Body of pancreas (tissue), 4 donors: Measurements from ENCODE around the gene NOSTRIN. TPM values are rescaled to one million over a fixed set of nuclear protein-coding genes. Genes with fewer than 3 reads are reported as not detected.

Source experiments
- ATAC-seq: fragments of 150-250 bp; one replicate; pipeline ENCODE4 v1.9.1; 2016
- DNase-seq, 4 donors: peaks; one replicate each; pipeline ENCODE4 v3.0.0-alpha.2; 2019
- H3K27ac ChIP-seq, 4 donors: fragments of 200-600 bp; sonication (generic); 1 replicate in 3 of 4; 2 replicates in 1 of 4; pipeline versions ENCODE4 v1.5.1 to v1.6.1; 2016 to 2019; ENCODE audit warnings: mild to moderate bottlenecking in 1 of 4, mixed read lengths in 1 of 4, moderate library complexity in 1 of 4
- H3K27me3 ChIP-seq, 2 donors: fragments of 200-600 bp; sonication (generic); one replicate each; pipeline ENCODE4 v1.6.0; 2016; ENCODE audit warnings: mild to moderate bottlenecking in 1 of 2
- H3K36me3 ChIP-seq, 2 donors: fragments of 200-600 bp; sonication (generic); replicated peaks in 1 of 2; 2 replicates each; pipeline ENCODE4 v1.5.1; 2016; ENCODE audit warnings: low read depth in 2 of 2; ENCODE audit not compliant: insufficient read depth in 1 of 2
- H3K4me1 ChIP-seq: fragments of 200-600 bp; sonication (generic); one replicate; pipeline ENCODE4 v1.6.0; 2016
- H3K4me3 ChIP-seq, 2 donors: fragments of 200-600 bp; sonication (generic); 1 replicate in 1 of 2; 2 replicates in 1 of 2; pipeline ENCODE4 v1.5.1; 2016 to 2019
- H3K9me3 ChIP-seq, 3 donors: fragments of 200-600 bp; sonication (generic); 1 replicate in 2 of 3; 2 replicates in 1 of 3; pipeline ENCODE4 v1.5.1; 2016
- CTCF ChIP-seq, 7 experiments: fragments of 450-650 bp in 4 of 7; fragments of 200-600 bp in 3 of 7; sonication (generic) in 3 of 7; IDR thresholded peaks; one replicate each; pipeline ENCODE4 v1.5.1; 2016 to 2019; ENCODE audit warnings: antibody characterized with exemption in 7 of 7
- POLR2A ChIP-seq, 3 donors: fragments of 450-650 bp; IDR thresholded peaks; one replicate each; pipeline ENCODE4 v1.6.1; 2016; ENCODE audit warnings: antibody characterized with exemption in 3 of 3, mild to moderate bottlenecking in 2 of 3
- WGBS, 2 donors: methylation state at CpG; one replicate each; pipeline ENCODE4 v1.1.5; 2017; 5-methylcytosine and 5-hydroxymethylcytosine counted together
- intact Hi-C: fragments of 100-400 bp; cut with DNase I; formaldehyde crosslinking; loops from one replicate; pipeline ENCODE4 v1.15.1; 2023
- total RNA-seq, 2 donors: library from RNA; depleted of rRNA; stranded (reverse); fragments of >200 nt; gene quantifications; one replicate each; pipeline ENCODE4 v1.1.0, GENCODE V29; 2016

NOSTRIN gene
- total RNA-seq, 2 donors from 2014 or later = 34.8 to 64.3 TPM

DNA sequence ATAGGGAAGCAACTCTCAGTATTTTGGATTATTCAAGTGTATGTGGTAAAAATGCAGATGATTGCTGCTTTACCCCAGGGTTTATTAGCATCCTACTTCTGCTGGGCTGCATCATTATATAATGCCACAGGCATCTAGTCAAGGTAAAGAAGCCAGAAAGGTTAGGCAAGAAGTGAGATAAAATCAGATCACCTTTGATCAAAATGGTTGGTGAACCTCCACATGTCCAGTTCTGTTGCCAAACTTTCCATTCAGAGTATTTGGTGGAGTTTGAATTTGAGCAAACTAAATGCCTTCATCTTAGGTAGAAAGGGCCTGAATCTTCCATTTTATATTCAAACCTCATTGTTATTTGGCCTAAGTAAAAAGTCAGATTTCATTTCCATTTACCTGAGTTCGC, 29.7 kb upstream of the NOSTRIN start:
- Histone ChIP-seq H3K4me3 (no peak overlapping the region), H3K9me3 (no peaks in the 10 kb centered on the region), H3K27me3 (no peaks in the 10 kb centered on the region), H3K4me1 (peaks cover 26% of the 10 kb centered on the region), H3K36me3 (no peaks in the 10 kb centered on the region), H3K27ac (peak overlapping the region in 2 of 4 donors; percentile 49 to 53)
- no peak for TF ChIP-seq POLR2A (IDR thresholded peaks at IDR 0.05)
- TF ChIP-seq CTCF (IDR thresholded peaks at IDR 0.05) = no peak
- DNase-seq (no peak), ATAC-seq (no peak)
- intact Hi-C loops = loop anchor here (10.0 kb wide), 1 partner anchor 142 kb away; no protein-coding TSS in a partner anchor
- 88 to 94% methylated on average over 1 of the region's 1 CpG for WGBS, 2 donors

DNA sequence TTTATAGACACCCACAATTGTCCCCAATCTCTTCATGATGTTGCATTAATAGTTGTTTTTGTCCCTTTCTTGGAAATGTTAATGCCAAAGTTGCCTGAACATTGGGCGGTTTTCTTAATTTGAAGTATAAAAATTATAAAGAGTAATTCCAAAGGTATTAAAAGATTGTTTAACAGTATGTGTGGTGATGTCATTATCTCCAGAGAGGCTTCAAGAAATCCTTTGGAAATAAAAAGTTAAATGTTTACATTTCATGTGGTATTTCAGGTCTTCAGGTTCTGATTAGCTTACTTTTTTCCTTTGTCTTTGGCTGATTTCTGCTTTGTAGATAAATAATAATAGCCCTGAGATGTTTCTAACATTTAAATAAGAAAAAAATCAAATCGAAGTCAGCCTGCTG, 29.3 kb upstream of the NOSTRIN start:
- Histone ChIP-seq H3K36me3 (no peaks in the 10 kb centered on the region), H3K9me3 (no peaks in the 10 kb centered on the region), H3K27ac (peak overlapping the region; percentile 0 to 53 (median 30)), H3K4me3 (no peak overlapping the region), H3K4me1 (peaks cover 26% of the 10 kb centered on the region), H3K27me3 (no peaks in the 10 kb centered on the region)
- WGBS, 2 donors = 64 to 70% methylated on average over 2 of the region's 2 CpGs
- ATAC-seq = no peak
- no peak for TF ChIP-seq POLR2A (IDR thresholded peaks at IDR 0.05)
- no peak for TF ChIP-seq CTCF (IDR thresholded peaks at IDR 0.05)
- DNase-seq = no peak
- intact Hi-C loops = loop anchor here (10.0 kb wide), 1 partner anchor 142 kb away; no protein-coding TSS in a partner anchor

DNA sequence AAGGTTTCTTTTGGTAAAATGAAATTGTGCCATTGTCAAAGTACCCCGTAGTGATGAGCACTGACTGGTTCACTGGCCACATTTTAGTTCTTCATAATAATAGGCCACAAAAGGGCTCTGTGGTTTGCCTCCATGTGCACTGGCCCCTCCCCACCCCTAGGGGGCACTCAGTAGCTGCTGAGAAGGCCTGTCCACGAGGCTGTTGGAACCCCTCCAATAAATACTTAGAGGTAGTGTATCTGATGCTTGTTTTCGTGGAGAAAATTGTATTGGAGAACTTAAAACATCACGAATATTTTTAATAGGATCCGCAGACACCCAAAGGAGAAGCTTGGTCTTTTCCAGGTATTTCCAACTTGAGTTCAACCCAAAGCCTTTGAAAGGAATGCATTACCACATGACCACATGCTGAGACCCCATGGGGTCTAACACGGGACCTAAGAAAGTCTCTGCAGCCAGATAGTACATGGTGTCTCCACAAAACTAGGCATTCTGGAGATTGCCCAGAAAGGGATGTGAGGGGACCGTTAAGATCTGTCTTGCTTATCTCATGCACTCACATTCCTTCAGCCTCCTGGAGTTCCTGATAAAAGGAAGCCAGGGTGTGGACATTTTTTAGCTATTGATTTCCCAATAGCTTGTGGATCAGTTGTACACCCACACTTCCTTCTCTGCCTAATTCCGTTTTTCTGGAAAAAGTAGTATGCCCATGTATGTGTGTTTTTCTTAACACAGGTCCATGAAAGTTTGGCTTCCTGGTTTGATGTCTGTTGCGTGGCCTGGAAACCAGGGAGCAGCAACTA, 28.5 kb upstream of the NOSTRIN start:
- ATAC-seq = peak; percentile 93
- intact Hi-C loops = loop anchor here (10.0 kb wide), 1 partner anchor 141 kb away; no protein-coding TSS in a partner anchor

DNA sequence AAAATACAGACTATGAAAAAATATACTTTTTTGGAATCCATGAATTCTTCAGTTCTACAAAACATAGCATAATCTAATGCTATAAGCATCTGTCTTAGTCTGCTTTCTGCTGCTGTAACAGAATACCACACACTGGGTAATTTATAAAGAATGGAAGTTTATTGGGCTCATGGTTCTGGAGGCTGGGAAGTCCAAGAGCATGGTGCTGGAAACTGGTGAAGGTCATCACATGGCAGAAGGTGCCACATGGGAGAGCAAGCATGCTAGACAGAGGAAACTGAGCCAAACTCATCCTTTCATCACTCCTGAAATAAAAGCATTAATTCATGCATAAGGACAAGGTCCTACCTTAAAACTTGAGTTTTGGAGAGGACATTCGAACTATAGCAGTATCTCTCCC, 26.6 kb upstream of the NOSTRIN start:
- no peaks in the 10 kb centered on the region for H3K27me3 ChIP-seq
- 0% methylated on average over 1 of the region's 1 CpG for WGBS, 2 donors
- H3K4me1 ChIP-seq = peaks cover 31% of the 10 kb centered on the region
- DNase-seq = no peak
- no peaks in the 10 kb centered on the region for H3K36me3 ChIP-seq
- no peak for ATAC-seq
- intact Hi-C loops = loop anchor here (10.0 kb wide), 1 partner anchor 139 kb away; no protein-coding TSS in a partner anchor
- H3K27ac ChIP-seq = no peak overlapping the region
- no peaks in the 10 kb centered on the region for H3K9me3 ChIP-seq
- no peak overlapping the region for H3K4me3 ChIP-seq
- TF ChIP-seq CTCF (IDR thresholded peaks at IDR 0.05) (no peak), POLR2A (IDR thresholded peaks at IDR 0.05) (no peak)

More for the DNA sequence above, 28.5 kb upstream of the NOSTRIN start:
- H3K4me3 ChIP-seq = no peak overlapping the region
- peak overlapping the region; percentile 0 to 53 (median 30) for H3K27ac ChIP-seq
- peaks cover 26% of the 10 kb centered on the region for H3K4me1 ChIP-seq
- 20 to 31% methylated on average over 9 of the region's 9 CpGs for whole genome bisulfite sequencing, 2 donors
- TF ChIP-seq CTCF (IDR thresholded peaks at IDR 0.05) = peak; percentile 88 to 96 (median 92)
- TF ChIP-seq POLR2A (IDR thresholded peaks at IDR 0.05) = no peak
- no peaks in the 10 kb centered on the region for H3K36me3 ChIP-seq
- peak; percentile 80 to 83 (median 82) for DNase-seq
- no peaks in the 10 kb centered on the region for H3K9me3 ChIP-seq
- no peaks in the 10 kb centered on the region for H3K27me3 ChIP-seq
